SHP77 (cell line): ENCODE results near the gene NAA10.

ENCODE experiments used
- DNase-seq, 2 experiments: peaks; one replicate each; lab custom pipeline; 2025; lab: John Stamatoyannopoulos, UW

NAA10 gene

GRCh38 chrX:153966841-153967535 lies 32.2 kb upstream of the NAA10 start:
- no peak for DNase-seq

GRCh38 chrX:153966283-153966688 lies 31.4 kb upstream of the NAA10 start:
- no peak for DNase-seq

GRCh38 chrX:153965406-153965805 lies 30.6 kb upstream of the NAA10 start:
- no peak for DNase-seq

- DNase-seq: no peak
Observed at GRCh38 chrX:153964105-153964504, 29.3 kb upstream of the NAA10 start.

- no peak for DNase-seq
Observed at GRCh38 chrX:153963546-153963945, 28.7 kb upstream of the NAA10 start.

GRCh38 chrX:153961292-153961691 lies 26.5 kb upstream of the NAA10 start:
- no peak for DNase-seq

- DNase-seq: no peak
Observed at GRCh38 chrX:153960786-153961185, 25.9 kb upstream of the NAA10 start.

- no peak for DNase-seq
Observed at GRCh38 chrX:153960077-153960476, 25.2 kb upstream of the NAA10 start.

- DNase-seq: no peak
Observed at GRCh38 chrX:153959649-153960048, 24.8 kb upstream of the NAA10 start.

GRCh38 chrX:153958605-153959004 lies 23.8 kb upstream of the NAA10 start:
- no peak for DNase-seq

GRCh38 chrX:153957224-153957623 lies 22.4 kb upstream of the NAA10 start:
- DNase-seq: no peak

- no peak for DNase-seq
Observed at GRCh38 chrX:153956044-153956907, 21.4 kb upstream of the NAA10 start.

- no peak for DNase-seq
Observed at GRCh38 chrX:153955228-153955732, 20.4 kb upstream of the NAA10 start.

GRCh38 chrX:153954558-153955227 lies 19.9 kb upstream of the NAA10 start:
- DNase-seq: no peak

GRCh38 chrX:153953892-153954557 lies 19.2 kb upstream of the NAA10 start:
- no peak for DNase-seq

- peak in 1 of 2 experiments; percentile 7 for DNase-seq
Observed at GRCh38 chrX:153953342-153953830, 18.5 kb upstream of the NAA10 start.

GRCh38 chrX:153952373-153953026 lies 17.7 kb upstream of the NAA10 start:
- DNase-seq: no peak

GRCh38 chrX:153951683-153952372 lies 17.0 kb upstream of the NAA10 start:
- no peak for DNase-seq

GRCh38 chrX:153950127-153950526 lies 15.3 kb upstream of the NAA10 start:
- DNase-seq: no peak
